Measurements from ENCODE around the gene PLCXD1.

DNA sequence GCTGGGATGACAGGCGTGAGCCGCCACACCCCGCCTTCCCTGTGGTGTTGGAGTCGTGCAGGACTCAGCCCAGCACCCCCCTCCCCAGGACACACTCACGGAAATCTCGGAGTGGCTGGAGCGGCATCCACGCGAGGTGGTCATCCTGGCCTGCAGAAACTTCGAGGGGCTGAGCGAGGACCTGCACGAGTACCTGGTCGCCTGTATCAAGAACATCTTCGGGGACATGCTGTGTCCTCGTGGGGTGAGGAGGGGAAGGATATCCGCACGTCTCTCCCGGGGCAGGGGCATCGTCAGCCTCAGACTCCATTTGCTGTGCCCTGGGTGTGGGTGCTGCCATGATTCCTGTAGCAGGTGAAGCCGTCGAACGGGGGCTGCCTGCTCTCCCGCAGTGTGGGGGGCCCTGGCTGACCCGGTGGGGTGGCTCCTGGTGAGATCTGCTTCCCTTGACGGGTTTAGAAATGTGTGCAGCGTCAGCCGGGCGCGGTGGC, 10.3 kb downstream of the PLCXD1 start:
- TF ChIP-seq, protein P1, sequence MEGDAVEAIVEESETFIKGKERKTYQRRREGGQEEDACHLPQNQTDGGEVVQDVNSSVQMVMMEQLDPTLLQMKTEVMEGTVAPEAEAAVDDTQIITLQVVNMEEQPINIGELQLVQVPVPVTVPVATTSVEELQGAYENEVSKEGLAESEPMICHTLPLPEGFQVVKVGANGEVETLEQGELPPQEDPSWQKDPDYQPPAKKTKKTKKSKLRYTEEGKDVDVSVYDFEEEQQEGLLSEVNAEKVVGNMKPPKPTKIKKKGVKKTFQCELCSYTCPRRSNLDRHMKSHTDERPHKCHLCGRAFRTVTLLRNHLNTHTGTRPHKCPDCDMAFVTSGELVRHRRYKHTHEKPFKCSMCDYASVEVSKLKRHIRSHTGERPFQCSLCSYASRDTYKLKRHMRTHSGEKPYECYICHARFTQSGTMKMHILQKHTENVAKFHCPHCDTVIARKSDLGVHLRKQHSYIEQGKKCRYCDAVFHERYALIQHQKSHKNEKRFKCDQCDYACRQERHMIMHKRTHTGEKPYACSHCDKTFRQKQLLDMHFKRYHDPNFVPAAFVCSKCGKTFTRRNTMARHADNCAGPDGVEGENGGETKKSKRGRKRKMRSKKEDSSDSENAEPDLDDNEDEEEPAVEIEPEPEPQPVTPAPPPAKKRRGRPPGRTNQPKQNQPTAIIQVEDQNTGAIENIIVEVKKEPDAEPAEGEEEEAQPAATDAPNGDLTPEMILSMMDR (IDR thresholded peaks at IDR 0.05; ENCODE audit: insufficient read depth, low read depth, low read length): no peak
- no peak for TF ChIP-seq EZH2 (IDR thresholded peaks at IDR 0.05; ENCODE audit: insufficient read depth, low read length)
